Measurements from ENCODE around the gene DMP1.

Gene DMP1

GRCh38 chr4:87649980-87650379 is at the start of gene DMP1:
DMP1 (plus strand) TSS chr4:87650280; CDS start chr4:87656493, 6,213 bp downstream.
- DNase-seq (ENCODE audit: low read depth) = no peak
- H3K4me3 ChIP-seq (ENCODE audit: low read depth, low read length) = no peak within 1 kb of the TSS
- TF ChIP-seq CTCF (IDR thresholded peaks at IDR 0.05; ENCODE audit: low read depth, low read length, missing control alignments) = no peak

DNA sequence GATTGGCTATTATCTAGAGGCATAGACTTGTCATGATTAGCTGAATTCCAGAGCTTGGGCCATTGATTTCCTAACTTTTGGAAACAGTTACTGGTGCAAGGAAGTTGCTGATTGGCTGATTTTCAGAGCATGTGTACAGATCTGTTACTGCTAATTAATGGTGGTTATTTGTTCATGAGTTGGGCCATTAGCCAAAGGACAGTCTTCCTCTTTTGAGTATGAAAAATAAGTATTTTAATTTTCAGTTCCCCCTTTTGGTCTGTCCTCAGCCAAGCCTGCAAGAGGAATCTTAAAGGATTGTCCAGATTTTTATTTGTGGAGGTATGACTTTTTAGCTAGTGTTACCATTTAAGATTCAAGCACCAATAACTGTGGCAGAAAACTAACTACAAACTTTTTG is 48.7 kb upstream of the DMP1 start:
- no peak for TF ChIP-seq CTCF (IDR thresholded peaks at IDR 0.05; ENCODE audit: low read depth, low read length, missing control alignments)
- no peak overlapping the region for H3K4me3 ChIP-seq (ENCODE audit: low read depth, low read length)
- no peak for DNase-seq (ENCODE audit: low read depth)

DNA sequence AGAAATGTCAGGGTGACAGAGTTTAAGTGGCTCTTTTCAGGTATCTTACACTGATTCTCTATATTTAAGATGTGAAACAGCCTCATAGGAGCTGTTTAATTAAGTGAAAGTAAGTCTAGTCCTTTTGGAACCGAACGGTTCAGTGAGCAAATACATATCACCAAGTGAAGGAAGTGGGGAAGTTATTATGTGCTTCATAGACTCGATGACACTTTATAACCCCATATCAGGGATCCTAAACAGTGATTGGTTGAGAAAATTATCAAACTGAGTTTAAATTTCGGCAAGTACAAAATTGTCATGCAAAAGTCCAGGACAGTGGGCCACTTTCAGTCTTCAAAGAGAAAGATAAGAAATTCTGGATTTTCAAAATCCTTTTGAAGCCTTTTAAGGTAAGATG is 41.9 kb upstream of the DMP1 start, which contains the start of gene DSPP:
Gene DSPP (plus strand): TSS at position 301 of the 400 bp plus-strand sequence. CDS start 2,380 bp downstream, outside the sequence.
- H3K4me3 ChIP-seq (ENCODE audit: low read depth, low read length) = no peak within 1 kb of the TSS
- DNase-seq (ENCODE audit: low read depth) = no peak
- TF ChIP-seq CTCF (IDR thresholded peaks at IDR 0.05; ENCODE audit: low read depth, low read length, missing control alignments) = no peak

GRCh38 chr4:87614292-87614890 is 35.7 kb upstream of the DMP1 start:
- no peak for TF ChIP-seq CTCF (IDR thresholded peaks at IDR 0.05; ENCODE audit: low read depth, low read length, missing control alignments)
- no peak overlapping the region for H3K4me3 ChIP-seq (ENCODE audit: low read depth, low read length)
- no peak for DNase-seq (ENCODE audit: low read depth)

GRCh38 chr4:87616268-87616667 is 33.8 kb upstream of the DMP1 start:
- DNase-seq (ENCODE audit: low read depth) = no peak
- no peak overlapping the region for H3K4me3 ChIP-seq (ENCODE audit: low read depth, low read length)
- TF ChIP-seq CTCF (IDR thresholded peaks at IDR 0.05; ENCODE audit: low read depth, low read length, missing control alignments) = no peak

- no peak for TF ChIP-seq CTCF (IDR thresholded peaks at IDR 0.05; ENCODE audit: low read depth, low read length, missing control alignments)
- no peak overlapping the region for H3K4me3 ChIP-seq (ENCODE audit: low read depth, low read length)
- DNase-seq (ENCODE audit: low read depth) = no peak
These were observed 30.0 kb upstream of the DMP1 start for GRCh38 chr4:87620086-87620485.

GRCh38 chr4:87620491-87620890 is 29.6 kb upstream of the DMP1 start:
- TF ChIP-seq CTCF (IDR thresholded peaks at IDR 0.05; ENCODE audit: low read depth, low read length, missing control alignments) = no peak
- no peak for DNase-seq (ENCODE audit: low read depth)
- H3K4me3 ChIP-seq (ENCODE audit: low read depth, low read length) = no peak overlapping the region
